HG03066 (cell line): ENCODE results near the gene OSBPL6.
"Not testable (repeated sequence)": the region's sequence is repeated elsewhere in the genome, so short reads cannot be mapped to it uniquely, and the experiment has no call there.

Experiments
- ATAC-seq: cut with Tn5 transposase; IDR thresholded peaks from one replicate; pipeline ENCODE4 v1.9.1; 2021; ENCODE audit warnings: low read depth; ENCODE audit not compliant: unreplicated experiment

OSBPL6 gene

DNA sequence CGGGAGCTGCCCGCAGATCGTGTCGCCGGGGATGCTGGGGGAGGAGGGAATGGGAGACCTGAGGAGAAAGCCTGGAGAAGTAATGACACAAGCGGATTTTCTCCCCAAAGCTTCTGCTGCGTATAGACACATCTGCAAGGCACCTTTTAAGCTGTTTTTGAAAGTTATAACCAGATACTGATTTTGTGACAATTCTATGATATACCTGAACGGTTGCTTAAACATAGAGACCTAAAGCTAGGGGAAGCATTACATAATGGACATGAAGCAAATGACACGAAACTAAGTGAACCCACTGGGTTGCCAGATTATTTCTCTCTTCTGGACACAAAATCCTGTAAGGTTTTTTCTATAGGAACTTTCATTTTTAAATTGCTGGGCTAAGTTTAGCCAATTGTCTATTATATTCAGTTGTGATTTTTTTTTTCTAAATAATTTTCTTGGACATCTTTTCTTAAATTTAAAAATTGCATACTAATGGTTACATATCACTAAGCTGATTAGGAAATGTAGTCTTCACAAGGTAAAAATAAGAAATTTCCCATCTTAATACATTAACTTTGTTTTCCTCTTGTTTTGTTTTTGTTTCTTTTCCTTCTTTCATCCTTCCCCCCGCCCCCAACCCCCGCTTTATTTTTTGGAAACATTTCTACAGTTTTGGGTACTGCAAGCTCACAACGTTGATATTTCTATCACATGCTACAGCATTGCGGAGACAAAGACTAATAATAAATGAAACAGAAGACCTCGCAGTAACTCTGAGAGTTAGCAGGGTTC is 1.3 kb downstream of the OSBPL6 start:
- no peak for ATAC-seq

DNA sequence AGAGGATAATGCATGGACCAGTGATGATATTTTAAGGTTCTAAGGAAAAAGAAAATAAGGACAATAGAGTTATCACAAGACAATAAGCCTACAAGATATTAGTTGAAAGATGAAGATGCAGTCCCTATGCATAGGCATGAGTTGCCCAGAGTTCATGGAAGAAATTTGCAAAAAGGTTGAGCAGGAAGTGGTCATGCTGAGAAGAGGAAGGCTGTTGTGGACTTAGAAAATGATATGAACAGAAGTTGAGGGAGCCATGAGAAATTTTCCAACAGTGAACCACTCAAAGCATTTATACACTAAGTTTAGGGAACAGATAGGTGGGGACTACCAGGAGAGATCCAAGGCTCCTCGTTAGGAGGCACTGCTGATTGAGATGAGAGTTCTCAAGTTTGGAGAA is 3.5 kb downstream of the OSBPL6 start:
- ATAC-seq: no peak

DNA sequence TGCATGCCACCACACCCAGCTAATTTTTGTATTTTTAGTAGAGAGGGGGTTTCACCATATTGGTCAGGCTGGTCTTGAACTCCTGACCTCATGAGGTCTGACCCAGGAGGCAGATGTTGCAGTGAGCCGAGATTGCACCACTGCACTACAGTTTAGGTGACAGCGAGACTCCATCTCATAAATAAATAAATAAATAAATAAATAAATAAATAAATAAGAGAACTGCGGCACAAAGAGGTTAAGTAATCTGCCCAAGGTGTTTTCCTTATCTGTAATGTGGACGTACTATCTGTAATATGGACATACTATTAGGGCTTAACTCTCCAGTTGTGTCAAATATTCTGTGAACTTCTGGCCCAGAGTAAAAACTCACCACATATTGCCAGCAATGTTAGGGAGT is 4.1 kb downstream of the OSBPL6 start:
- ATAC-seq: not testable (repeated sequence)

DNA sequence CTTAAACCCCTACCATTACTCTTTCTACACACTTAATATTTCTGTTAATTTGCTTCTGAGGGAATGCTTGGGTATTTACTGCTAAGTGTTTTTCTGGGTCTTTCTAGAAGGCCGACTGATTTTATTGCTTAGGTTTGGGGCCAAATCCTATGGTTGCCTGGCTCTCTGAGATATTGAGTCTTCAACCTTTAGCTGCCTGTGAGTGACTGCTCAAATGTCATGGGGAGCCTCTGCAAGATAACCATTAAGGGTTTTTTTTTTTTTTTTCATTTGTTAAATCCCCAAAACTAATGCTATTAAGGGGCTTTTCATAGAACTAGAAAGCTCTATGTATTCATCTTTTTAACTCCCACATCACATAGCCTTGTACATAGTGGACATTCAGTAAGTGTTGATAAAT is 5.0 kb downstream of the OSBPL6 start:
- no peak for ATAC-seq

- ATAC-seq: no peak
These were observed 6.0 kb downstream of the OSBPL6 start for GRCh38 chr2:178200331-178200730.

DNA sequence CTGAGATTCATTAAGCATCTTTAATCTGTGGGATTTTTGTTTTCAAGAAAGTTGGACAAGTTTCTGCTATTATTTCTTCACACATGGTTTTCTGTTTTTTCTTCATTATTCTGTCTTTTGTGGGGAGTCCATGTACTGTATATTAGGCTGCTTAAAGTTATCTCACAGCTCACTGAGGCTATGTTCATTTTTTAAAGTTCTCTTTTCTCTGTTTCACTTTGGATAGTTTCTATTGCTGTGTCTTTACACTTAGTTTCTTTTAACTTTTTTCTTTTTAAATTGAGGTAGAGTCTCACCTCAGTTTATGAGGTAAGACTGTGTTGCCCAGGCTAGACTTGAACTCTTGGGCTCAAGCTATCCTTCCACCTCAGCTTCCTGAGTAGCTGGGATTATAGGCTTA is 8.6 kb downstream of the OSBPL6 start:
- no peak for ATAC-seq

GRCh38 chr2:178204977-178205376 is 10.7 kb downstream of the OSBPL6 start:
- ATAC-seq: no peak

DNA sequence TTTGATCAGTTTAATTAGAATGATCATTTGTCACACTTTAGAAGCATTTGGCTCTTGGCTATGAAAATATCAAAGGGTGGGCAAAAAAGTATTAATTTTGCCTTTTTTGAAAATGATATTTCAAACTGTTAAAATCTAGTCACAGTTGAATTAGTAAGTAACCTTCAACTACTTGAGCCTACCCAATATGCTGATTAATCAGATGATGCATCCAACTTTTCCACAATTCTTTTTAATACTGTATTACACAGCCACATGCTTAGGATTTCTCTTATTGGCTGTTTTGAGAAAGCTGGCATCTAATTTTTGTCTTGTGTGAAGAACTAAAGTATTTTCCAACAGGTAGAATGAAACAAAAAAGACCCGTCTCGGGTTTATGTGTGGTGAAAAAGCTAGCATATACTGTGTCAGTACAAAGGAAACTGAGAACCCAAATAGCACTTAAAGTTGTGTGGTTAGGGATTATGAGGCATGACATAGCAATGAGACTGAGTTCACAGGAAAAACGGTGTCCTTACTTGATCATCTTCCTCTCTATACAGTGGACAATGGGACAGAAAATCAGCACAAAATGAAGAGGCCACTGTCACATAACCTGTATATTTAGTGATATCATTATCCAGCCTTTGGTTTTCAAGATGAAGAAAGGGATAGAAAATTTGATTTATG is 11.7 kb downstream of the OSBPL6 start:
- ATAC-seq: no peak

- no peak for ATAC-seq
These were observed 14.0 kb downstream of the OSBPL6 start for GRCh38 chr2:178208336-178208735.

GRCh38 chr2:178208817-178209216 is 14.5 kb downstream of the OSBPL6 start:
- ATAC-seq: no peak

GRCh38 chr2:178211460-178211859 is 17.1 kb downstream of the OSBPL6 start:
- no peak for ATAC-seq

DNA sequence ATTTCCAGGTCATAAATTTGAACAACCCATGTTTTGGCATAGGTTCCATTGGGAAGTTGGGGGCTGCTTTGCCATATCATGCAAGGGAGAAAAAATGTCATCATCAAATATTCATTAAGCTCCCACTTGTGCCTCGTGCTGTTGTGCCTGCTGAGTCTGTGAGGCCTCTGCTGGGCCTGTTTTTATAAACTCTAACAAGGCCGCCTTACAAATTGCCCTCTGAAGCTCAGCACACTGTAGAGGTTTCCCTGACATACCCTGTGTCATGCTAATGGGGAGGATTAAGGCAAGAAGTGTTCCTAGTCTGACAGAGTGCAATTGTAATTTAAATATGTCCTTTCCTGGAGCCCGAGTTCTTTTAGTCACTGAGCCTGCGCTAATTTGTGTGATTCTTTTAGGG is 17.6 kb downstream of the OSBPL6 start:
- no peak for ATAC-seq

DNA sequence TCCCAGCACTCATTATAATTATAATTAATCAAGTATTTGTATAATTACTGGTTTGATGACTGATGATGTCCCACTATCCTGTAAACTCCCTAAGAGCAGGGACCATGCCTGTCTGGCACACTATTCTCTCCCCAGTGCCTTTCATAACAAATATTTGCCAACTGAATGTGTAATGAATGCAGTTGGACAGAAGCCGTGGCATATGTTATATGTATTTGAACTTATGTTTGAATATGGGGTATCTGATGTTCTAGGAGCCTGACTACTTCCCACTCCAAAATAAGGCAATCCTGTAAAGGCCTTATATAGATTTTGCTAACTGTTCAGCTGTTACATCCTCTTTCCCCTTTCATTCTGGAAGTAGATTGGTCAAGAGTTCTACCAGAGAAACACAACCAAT is 19.7 kb downstream of the OSBPL6 start:
- no peak for ATAC-seq

DNA sequence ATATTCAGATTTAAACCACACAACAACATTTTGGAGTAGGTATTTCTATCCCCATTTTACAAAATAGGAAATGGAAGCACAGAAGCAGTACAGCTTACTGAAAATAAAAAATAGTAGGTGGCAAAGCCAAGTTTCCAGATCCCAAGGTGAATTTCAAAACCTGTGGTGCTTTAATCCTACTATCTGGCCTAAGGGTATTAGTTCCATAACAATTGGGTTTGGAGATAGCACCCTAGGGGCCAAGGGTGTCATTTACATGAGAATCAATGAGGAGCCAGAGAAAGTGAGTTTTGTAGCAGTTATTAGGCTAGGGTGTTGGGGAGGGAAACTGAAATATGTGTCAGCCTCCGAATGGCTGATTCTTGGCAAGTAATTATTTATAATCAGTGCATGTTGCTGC is 24.9 kb downstream of the OSBPL6 start:
- ATAC-seq: no peak

- ATAC-seq: no peak
These were observed 26.5 kb downstream of the OSBPL6 start for GRCh38 chr2:178220814-178221213.

- ATAC-seq: no peak
These were observed 27.2 kb downstream of the OSBPL6 start for GRCh38 chr2:178221556-178221955.

DNA sequence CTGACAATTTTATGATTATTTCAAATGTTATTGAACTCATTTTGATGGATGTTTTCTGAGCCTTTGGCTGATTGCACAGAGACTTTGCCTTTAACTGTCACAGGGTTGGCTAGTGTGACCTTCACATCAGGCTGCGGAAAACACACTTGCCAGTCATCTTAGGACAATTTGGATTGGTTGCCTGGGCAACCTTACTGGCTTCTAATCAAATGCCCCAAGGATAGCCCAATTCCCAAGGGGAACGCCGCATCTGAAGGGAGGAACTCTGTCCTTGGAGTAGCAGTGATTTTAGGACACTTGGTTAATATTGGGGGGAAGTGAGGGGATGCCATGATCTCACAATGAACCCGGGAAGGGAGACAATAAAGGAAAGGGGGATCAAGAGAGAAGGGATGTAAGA is 29.5 kb downstream of the OSBPL6 start:
- no peak for ATAC-seq

- no peak for ATAC-seq
These were observed 30.9 kb downstream of the OSBPL6 start for GRCh38 chr2:178225006-178225805.

DNA sequence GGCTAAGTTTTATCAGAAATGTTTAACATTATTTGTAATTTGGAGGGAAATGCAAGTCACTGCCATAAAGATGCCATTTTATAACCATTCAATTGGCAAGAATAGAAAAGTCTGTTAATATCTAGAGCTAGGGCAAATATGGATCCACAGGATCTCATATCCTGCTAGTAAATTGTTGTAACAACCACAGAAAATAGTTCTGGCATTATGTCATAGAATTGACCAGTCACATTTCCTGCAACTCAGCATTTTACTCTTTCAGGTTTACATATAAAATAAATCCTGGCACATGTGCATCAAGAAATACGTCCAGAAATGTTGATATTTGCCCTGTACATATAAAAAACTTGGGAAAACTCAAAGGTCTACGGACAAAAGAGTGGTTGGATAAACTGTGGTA is 32.9 kb downstream of the OSBPL6 start:
- ATAC-seq: no peak

DNA sequence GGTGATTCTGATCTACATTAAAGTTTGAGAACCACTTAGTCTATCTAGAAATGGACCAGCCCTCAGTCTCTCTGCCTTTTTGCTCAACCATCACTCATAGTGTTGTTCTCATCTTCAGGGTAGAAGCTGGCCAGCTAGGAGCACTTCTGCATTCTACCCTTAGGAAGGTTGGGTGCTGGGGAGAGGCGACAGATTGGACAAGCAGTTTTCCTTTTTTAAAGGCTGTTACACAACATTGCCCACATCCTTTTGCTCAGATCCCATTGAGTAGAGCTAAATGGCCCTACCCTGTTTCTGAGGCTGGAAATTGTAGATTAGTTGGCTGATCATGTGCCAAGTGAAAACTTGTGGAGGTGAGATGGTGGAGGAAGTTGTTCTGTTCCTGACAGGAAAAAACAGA is 35.6 kb downstream of the OSBPL6 start:
- ATAC-seq: no peak

GRCh38 chr2:178230396-178230795 is 36.1 kb downstream of the OSBPL6 start:
- ATAC-seq: no peak
